Measurements from ENCODE around the gene SLC4A4. TPM values are rescaled to one million over a fixed set of nuclear protein-coding genes. Genes with fewer than 3 reads are reported as not detected.

The SLC4A4 gene
- total RNA-seq, 2 experiments from 2014 or later = 3.1 to 3.7 TPM

DNA sequence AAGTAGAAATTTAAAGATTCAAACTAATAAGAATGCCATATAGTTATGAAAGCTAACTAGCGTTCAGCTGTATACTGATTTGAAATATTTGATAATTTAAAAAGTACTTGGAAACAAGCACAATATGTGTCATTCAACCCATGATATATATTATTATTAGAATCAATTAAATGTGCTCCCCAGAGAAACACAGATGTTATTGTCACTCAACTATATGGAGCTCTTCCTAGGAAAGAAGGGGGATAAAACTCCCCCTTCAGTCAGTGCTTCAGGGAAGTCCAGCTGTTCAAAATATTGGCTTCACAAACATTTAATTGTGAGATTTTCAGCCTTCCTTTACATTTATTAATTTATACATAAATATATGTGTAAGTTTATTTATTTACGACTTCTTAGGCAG lies 135.9 kb downstream of the SLC4A4 start:
- no peaks in the 10 kb centered on the region for H3K4me1 Mint-ChIP-seq
- no peak overlapping the region for H3K27ac Mint-ChIP-seq
- POLR2A ChIA-PET = no interaction called here
- DNase-seq = no peak
- H3K9me3 Mint-ChIP-seq = no peaks in the 10 kb centered on the region
- no peak for ATAC-seq (ENCODE audit: low read depth)
- no peaks in the 10 kb centered on the region for H3K36me3 Mint-ChIP-seq
- no peak overlapping the region for H3K4me3 Mint-ChIP-seq
- no peaks in the 10 kb centered on the region for H3K27me3 Mint-ChIP-seq

DNA sequence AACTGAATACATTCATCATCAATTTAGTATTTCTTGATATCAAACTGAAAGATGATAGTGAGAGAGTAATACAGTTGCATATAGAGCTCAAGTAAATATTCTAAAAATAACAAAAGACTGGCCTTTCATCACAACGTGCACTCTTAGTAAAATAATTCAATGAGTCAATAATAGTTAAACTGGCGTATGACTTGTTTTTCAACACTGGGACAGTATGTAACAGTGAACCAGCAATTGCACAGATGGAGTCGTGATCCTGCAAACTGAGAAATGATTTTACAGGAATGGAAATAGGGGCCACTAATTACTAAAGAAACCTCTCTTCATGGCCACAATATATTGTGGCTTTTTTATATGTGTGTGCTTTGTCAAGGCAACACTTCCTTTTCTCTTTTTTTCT lies 137.4 kb downstream of the SLC4A4 start:
- no peaks in the 10 kb centered on the region for H3K4me1 Mint-ChIP-seq
- H3K27ac Mint-ChIP-seq = no peak overlapping the region
- H3K9me3 Mint-ChIP-seq = no peaks in the 10 kb centered on the region
- POLR2A ChIA-PET = no interaction called here
- ATAC-seq (ENCODE audit: low read depth) (no peak), DNase-seq (no peak)
- no peaks in the 10 kb centered on the region for H3K27me3 Mint-ChIP-seq
- H3K36me3 Mint-ChIP-seq = no peaks in the 10 kb centered on the region
- H3K4me3 Mint-ChIP-seq = no peak overlapping the region

DNA sequence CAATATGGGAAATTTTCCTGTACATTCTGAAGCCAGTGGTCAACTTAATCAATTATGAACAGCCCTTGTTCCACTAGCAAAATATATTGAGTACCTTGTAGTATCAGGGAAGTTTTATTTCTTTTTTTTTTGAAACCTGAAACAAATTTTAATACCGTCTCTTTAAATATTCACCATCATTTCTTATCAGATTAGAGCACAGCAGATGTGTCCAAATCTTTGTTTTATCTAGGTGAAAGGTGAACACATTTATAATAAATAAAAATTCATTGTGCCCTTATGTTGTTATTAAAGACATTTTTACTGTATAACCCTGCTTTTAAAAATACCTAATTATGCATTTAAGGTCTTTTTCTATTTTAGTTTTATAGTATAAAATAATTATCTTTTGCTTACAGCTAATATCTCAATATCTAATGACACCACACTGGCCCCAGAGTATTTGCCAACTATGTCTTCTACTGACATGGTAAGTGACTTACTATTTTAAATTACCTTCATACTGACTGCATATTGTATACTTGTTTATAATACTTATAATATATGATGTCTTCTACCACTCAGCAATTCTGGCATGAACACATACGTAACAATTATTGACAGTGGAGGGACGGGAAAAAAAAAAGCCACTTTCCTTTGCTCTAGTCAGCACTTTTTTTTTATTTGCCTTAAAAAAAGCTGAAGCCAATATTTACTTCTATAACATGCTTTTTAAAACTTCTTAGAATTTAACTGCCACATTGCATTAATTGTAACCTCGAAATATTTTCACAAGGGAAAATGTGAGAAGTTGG lies 147.9 kb downstream of the SLC4A4 start:
- H3K27ac Mint-ChIP-seq = no peak overlapping the region
- no peaks in the 10 kb centered on the region for H3K9me3 Mint-ChIP-seq
- no peak for ATAC-seq (ENCODE audit: low read depth)
- POLR2A ChIA-PET = no interaction called here
- no peak for DNase-seq
- peaks cover 3% of the 10 kb centered on the region for H3K27me3 Mint-ChIP-seq
- no peak overlapping the region for H3K4me3 Mint-ChIP-seq
- no peaks in the 10 kb centered on the region for H3K36me3 Mint-ChIP-seq
- H3K4me1 Mint-ChIP-seq = no peaks in the 10 kb centered on the region

DNA sequence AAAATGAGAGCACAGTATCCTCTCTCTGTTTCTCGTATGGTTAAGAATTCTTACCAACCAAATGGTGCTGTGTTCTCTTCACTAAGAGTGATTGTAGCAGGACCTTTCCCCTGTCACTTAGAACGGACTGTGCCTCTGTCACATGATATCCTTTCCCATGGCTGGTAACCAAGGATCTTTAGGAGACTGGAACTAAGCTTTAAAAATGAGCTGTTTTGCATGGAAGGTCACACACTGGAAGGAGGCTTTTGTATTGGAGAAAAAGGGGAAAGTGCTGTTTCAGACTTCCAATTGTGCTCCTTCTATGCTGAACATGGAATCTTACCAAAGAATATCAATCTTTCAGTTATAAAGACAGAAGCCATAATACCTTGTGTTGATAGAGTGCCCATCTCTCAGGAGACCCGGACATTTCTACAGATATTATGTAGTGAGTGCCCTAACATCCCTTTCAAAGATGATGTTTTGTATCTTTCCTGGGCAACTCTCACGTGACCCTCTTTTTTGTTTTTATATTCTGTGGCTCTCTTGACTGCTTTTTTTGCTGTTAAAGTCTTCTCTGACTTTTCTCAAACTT lies 148.6 kb downstream of the SLC4A4 start:
- Mint-ChIP-seq H3K4me1 (no peaks in the 10 kb centered on the region), H3K4me3 (no peak overlapping the region), H3K27me3 (peaks cover 3% of the 10 kb centered on the region), H3K27ac (no peak overlapping the region), H3K36me3 (no peaks in the 10 kb centered on the region), H3K9me3 (no peaks in the 10 kb centered on the region)
- no peak for DNase-seq
- no peak for ATAC-seq (ENCODE audit: low read depth)
- POLR2A ChIA-PET = no interaction called here

DNA sequence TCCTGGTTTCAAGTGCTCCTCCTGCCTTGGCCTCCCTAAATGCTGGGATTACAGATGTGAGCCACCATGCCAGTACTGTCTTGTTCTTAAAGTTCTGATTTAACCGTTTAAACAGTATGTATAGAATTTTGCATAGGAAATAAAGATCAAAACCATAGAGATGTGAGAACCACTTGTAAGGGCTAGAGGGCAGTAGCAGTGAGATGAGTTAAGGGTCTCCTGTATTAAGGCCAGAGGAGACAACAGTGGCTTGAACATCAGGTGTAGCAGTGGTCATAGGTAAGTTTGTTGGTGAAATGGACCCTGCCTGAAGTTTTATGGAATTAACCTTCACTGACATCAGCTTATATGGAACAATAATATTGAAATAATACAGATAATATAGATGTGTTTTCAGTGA lies 155.7 kb downstream of the SLC4A4 start:
- POLR2A ChIA-PET = no interaction called here
- H3K36me3 Mint-ChIP-seq = no peaks in the 10 kb centered on the region
- no peaks in the 10 kb centered on the region for H3K9me3 Mint-ChIP-seq
- DNase-seq = no peak
- no peak for ATAC-seq (ENCODE audit: low read depth)
- no peaks in the 10 kb centered on the region for H3K4me1 Mint-ChIP-seq
- peaks cover 6% of the 10 kb centered on the region for H3K27me3 Mint-ChIP-seq
- no peak overlapping the region for H3K27ac Mint-ChIP-seq
- H3K4me3 Mint-ChIP-seq = no peak overlapping the region

DNA sequence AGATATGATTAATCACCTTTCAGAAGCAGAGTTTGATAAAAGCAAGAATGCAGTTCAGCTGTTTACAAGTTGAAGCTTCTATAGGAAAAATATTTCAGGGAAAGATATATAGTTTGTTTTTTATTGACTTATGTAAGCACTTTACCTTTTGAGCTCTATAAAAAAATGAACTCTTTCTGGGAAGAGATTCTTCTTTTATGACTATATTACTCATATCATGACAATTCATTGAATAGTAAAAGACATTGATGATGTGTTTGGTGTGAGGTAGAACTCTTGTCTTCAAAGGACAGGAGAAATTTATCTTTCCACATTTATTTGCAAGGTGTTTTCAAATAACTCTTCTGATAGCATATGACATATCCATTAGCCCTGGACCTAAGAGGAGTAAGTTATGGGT lies 156.6 kb downstream of the SLC4A4 start:
- Mint-ChIP-seq H3K9me3 (no peaks in the 10 kb centered on the region), H3K27ac (no peak overlapping the region), H3K27me3 (peaks cover 5% of the 10 kb centered on the region), H3K4me1 (no peaks in the 10 kb centered on the region), H3K36me3 (no peaks in the 10 kb centered on the region), H3K4me3 (no peak overlapping the region)
- POLR2A ChIA-PET = no interaction called here
- DNase-seq (no peak), ATAC-seq (ENCODE audit: low read depth) (no peak)

DNA sequence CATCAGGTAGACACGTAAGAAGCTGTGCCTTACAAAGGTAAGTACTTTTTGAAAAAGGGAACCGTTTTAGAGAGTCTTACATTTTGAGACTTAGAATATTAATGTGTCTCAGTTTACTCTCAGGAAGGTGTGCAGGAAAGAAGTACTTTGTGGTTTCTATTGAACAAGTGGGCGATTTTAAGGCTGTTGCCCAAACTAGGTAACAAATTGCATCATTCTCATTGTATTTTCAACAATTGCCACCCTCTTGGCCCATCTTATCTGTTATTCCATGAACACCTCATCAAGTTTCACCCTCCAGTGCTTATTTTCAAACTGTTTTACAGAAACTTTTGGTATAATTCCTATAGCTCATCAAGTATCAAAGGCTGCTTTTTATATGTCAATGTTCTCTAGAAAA lies 158.3 kb downstream of the SLC4A4 start:
- Mint-ChIP-seq H3K4me1 (no peaks in the 10 kb centered on the region), H3K36me3 (no peaks in the 10 kb centered on the region), H3K4me3 (no peak overlapping the region), H3K27me3 (peaks cover 5% of the 10 kb centered on the region), H3K27ac (no peak overlapping the region), H3K9me3 (no peaks in the 10 kb centered on the region)
- no peak for DNase-seq
- POLR2A ChIA-PET = no interaction called here
- ATAC-seq (ENCODE audit: low read depth) = no peak

DNA sequence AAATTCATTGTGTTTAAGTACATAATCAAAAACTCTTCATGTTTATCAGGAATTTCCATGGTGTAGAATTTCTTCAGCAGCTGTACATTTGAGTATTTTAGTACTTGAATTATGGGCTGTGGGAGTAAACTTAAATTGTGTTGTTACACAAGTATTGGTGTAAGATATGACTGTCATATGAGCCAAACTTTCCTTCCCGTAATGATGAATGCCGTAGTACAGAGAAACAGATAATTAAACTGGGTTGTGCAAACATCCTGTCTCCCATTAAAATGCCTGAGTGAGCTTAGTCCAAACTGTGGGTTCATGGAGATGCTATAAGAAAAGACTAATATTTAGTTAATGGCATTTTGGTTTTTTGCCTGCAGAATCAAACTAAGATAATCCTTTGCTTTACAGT lies 159.2 kb downstream of the SLC4A4 start:
- H3K27me3 Mint-ChIP-seq = peaks cover 5% of the 10 kb centered on the region
- H3K27ac Mint-ChIP-seq = no peak overlapping the region
- DNase-seq (no peak), ATAC-seq (ENCODE audit: low read depth) (no peak)
- H3K4me3 Mint-ChIP-seq = no peak overlapping the region
- POLR2A ChIA-PET = no interaction called here
- no peaks in the 10 kb centered on the region for H3K9me3 Mint-ChIP-seq
- H3K36me3 Mint-ChIP-seq = no peaks in the 10 kb centered on the region
- H3K4me1 Mint-ChIP-seq = no peaks in the 10 kb centered on the region

DNA sequence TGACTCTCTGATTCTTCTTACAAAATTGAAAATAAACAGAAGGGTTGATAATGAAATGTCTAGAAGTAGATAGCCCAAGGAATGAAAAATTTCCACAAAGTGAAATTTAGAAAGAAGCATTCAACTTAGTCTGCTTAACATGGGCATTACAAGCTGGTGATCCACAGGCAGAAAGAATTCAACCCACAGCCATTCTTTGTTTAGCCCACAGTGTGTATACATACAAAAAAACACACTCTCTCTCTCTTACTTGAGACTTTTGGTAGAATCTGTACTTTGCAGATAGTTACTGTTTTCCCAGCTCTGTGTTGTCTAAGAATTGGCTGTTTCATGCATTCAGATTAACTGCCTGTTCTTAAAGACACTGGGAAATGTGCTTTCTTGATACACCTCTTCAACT lies 159.8 kb downstream of the SLC4A4 start:
- POLR2A ChIA-PET = no interaction called here
- no peak for DNase-seq
- H3K4me3 Mint-ChIP-seq = no peak overlapping the region
- no peaks in the 10 kb centered on the region for H3K9me3 Mint-ChIP-seq
- no peak for ATAC-seq (ENCODE audit: low read depth)
- peaks cover 2% of the 10 kb centered on the region for H3K27me3 Mint-ChIP-seq
- H3K4me1 Mint-ChIP-seq = no peaks in the 10 kb centered on the region
- H3K27ac Mint-ChIP-seq = no peak overlapping the region
- no peaks in the 10 kb centered on the region for H3K36me3 Mint-ChIP-seq

DNA sequence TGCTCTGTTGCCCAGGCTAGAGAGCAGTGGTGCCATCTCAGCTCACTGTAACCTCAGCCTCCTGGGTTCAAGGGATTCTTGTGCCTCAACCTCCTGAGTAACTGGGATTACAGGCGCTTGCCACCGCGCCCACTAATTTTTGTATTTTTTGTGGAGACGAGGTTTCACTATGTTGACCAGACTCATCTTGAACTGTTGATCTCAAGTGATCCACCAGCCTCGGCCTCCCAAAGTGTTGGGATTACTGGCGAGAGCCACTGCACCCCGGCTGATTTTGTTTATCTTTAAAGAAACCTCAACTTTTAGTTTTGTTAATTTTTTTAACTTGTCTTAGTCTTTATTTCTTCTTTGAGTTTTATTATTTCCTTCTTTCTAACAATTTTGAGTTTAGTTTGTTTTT lies 163.2 kb downstream of the SLC4A4 start:
- Mint-ChIP-seq H3K9me3 (no peaks in the 10 kb centered on the region), H3K36me3 (no peaks in the 10 kb centered on the region)
- no peak for DNase-seq

DNA sequence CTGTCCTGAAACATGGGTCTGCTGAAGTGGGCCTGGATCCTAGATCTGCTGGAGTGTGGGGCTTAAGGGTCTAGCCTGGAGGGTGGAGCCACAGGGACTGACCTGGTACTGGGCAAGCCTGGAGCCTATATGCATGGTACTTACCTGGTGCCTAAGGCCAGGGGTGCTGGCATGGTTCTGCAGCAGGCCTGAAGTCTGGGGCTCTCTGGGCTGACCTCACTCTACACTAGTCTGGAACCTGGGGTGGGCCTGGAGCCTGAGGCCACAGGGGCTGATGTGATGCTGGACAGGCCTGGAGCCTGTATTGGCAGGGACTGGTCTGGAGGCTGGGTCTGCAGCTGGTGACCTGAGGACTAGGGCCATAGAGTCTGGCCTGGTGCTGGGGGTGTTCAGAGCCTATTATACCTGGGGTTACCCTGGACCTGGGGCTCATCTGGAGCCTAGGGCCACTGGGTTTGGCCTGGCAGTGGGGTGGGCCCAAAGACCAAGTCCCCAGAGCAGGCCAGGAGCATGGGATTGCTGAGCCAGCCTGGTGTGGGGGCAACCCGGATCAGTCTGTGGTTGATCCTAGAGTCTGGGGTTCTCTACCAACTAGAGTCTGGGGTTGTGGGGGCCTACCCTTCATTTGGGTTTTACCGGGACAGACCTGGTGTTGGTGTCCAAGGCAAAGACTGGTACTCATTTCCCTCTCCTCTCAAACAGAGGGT lies 179.6 kb downstream of the SLC4A4 start:
- Mint-ChIP-seq H3K4me3 (no peak overlapping the region), H3K4me1 (no peaks in the 10 kb centered on the region), H3K27ac (no peak overlapping the region), H3K36me3 (no peaks in the 10 kb centered on the region), H3K27me3 (no peaks in the 10 kb centered on the region), H3K9me3 (peaks cover 2% of the 10 kb centered on the region)
- DNase-seq (no peak), ATAC-seq (ENCODE audit: low read depth) (no peak)
- POLR2A ChIA-PET = no interaction called here

More for the DNA sequence above, 163.2 kb downstream of the SLC4A4 start:
- Mint-ChIP-seq H3K4me1 (no peaks in the 10 kb centered on the region), H3K27me3 (peaks cover 2% of the 10 kb centered on the region), H3K4me3 (no peak overlapping the region), H3K27ac (no peak overlapping the region)
- POLR2A ChIA-PET = no interaction called here
- no peak for ATAC-seq (ENCODE audit: low read depth)

DNA sequence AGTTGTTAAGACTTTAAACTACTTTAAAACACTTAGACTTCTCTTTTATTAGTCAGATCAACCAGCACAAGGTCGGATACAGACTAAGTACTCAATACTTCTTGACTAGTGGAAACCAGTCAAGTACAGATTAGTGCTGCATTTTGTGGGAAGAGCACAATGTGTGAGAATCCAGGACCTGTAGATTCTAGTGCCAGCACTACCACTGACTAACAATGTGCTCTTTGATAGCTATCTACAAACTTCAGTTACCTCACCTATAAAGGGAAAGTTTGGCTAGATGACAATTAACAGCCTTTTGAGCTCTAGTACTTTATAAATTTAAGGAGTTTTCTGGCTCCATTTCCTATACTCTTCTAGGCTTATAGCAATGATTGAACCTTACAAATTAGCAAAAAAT lies 181.5 kb downstream of the SLC4A4 start:
- Mint-ChIP-seq H3K9me3 (peaks cover 2% of the 10 kb centered on the region), H3K4me1 (no peaks in the 10 kb centered on the region), H3K27me3 (no peaks in the 10 kb centered on the region), H3K36me3 (no peaks in the 10 kb centered on the region), H3K27ac (no peak overlapping the region), H3K4me3 (no peak overlapping the region)
- ATAC-seq (ENCODE audit: low read depth) (no peak), DNase-seq (no peak)
- POLR2A ChIA-PET = no interaction called here

DNA sequence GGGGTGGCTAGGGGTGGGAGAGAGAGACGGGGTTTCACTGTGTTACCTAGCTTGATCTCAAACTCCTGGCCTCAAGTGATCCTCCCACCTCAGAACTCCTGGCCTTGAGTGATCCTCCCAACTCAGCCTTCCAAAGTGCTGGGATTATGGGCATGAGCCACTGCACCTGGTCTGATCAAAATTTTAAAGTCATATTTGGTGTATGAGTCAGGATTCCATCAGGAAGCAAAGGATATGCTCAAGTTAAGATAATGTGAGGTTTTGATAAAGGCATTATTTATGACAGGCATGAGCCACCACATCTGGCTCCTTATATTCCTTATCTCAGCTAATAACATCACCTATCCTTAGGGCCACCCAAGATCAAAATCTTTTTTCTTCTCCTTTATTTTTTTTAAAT lies 182.0 kb downstream of the SLC4A4 start:
- H3K27ac Mint-ChIP-seq = no peak overlapping the region
- ATAC-seq (ENCODE audit: low read depth) (no peak), DNase-seq (no peak)
- POLR2A ChIA-PET = no interaction called here
- H3K36me3 Mint-ChIP-seq = no peaks in the 10 kb centered on the region
- H3K9me3 Mint-ChIP-seq = peaks cover 2% of the 10 kb centered on the region
- H3K27me3 Mint-ChIP-seq = no peaks in the 10 kb centered on the region
- no peaks in the 10 kb centered on the region for H3K4me1 Mint-ChIP-seq
- no peak overlapping the region for H3K4me3 Mint-ChIP-seq

DNA sequence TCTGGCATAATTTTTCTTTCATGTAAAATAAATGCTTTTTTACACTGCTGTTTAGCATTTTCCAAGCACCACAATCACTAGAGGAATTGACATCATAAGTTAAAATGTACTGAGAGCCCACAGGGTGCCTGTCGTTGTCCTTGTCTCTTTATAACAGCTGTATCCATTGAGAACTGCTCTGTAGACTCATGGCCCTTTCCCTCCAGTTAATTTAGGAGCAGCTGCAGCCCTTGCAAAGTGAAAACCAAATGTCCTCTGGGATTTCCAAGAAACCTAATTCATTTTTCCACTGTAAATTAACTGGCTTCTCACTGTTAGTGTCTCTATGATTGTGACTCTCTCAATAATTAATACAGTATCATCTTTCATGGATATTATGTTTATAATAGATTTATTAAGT lies 185.9 kb downstream of the SLC4A4 start:
- Mint-ChIP-seq H3K4me3 (no peak overlapping the region), H3K27me3 (no peaks in the 10 kb centered on the region), H3K27ac (no peak overlapping the region), H3K4me1 (no peaks in the 10 kb centered on the region), H3K36me3 (no peaks in the 10 kb centered on the region), H3K9me3 (no peaks in the 10 kb centered on the region)
- POLR2A ChIA-PET = no interaction called here
- no peak for ATAC-seq (ENCODE audit: low read depth)
- DNase-seq = no peak

All from activated naive CD8-positive, alpha-beta T cell treated with anti-CD3 and anti-CD28 coated beads, Interleukin-2, amount 10 ng/mL, durations not matched to agents 7 days and 5 days (primary cell).